Smooth muscle cell (in vitro differentiated cells): ENCODE data around the gene GPR176. TPM values are rescaled to one million over a fixed set of nuclear protein-coding genes. Genes with fewer than 3 reads are reported as not detected.

Experiments used
- DNase-seq: peaks from one replicate; lab custom pipeline; 2025; ENCODE audit not compliant: unreplicated experiment; lab: John Stamatoyannopoulos, UW
- H2AFZ ChIP-seq: fragments of 200-600 bp; sonication (generic); 2 replicates; pipeline ENCODE4 v1.6.0; 2016; ENCODE audit warnings: antibody characterized with exemption, low read depth, mild to moderate bottlenecking
- H3F3A ChIP-seq: fragments of 200-600 bp; sonication (generic); 2 replicates; pipeline ENCODE4 v1.6.0; 2017; ENCODE audit warnings: antibody characterized with exemption, low read depth
- H3K27ac ChIP-seq: fragments of 200-600 bp; sonication (generic); 2 replicates; pipeline ENCODE4 v1.5.1; 2016; ENCODE audit warnings: low read depth, mild to moderate bottlenecking
- H3K27me3 ChIP-seq: fragments of 200-600 bp; sonication (generic); 2 replicates; pipeline ENCODE4 v1.6.1; 2016; ENCODE audit warnings: low read depth, mild to moderate bottlenecking
- H3K36me3 ChIP-seq: fragments of 200-600 bp; sonication (generic); 2 replicates; pipeline ENCODE4 v1.5.1; 2016; ENCODE audit warnings: low read depth
- H3K4me1 ChIP-seq: fragments of 200-600 bp; sonication (generic); 2 replicates; pipeline ENCODE4 v1.5.1; 2016; ENCODE audit warnings: low read depth
- H3K4me2 ChIP-seq: fragments of 200-600 bp; sonication (generic); 2 replicates; pipeline ENCODE4 v1.6.0; 2016; ENCODE audit warnings: mild to moderate bottlenecking
- H3K4me3 ChIP-seq: fragments of 200-600 bp; sonication (generic); 2 replicates; pipeline ENCODE4 v1.5.1; 2016; ENCODE audit warnings: mild to moderate bottlenecking
- H3K79me2 ChIP-seq: fragments of 200-600 bp; sonication (generic); 2 replicates; pipeline ENCODE4 v1.6.0; 2016; ENCODE audit warnings: low read depth, mild to moderate bottlenecking
- H3K9ac ChIP-seq: fragments of 200-600 bp; sonication (generic); 2 replicates; pipeline ENCODE4 v1.6.0; 2016; ENCODE audit warnings: low read depth
- H3K9me3 ChIP-seq: fragments of 200-600 bp; sonication (generic); replicated peaks from 2 replicates; pipeline ENCODE4 v1.5.1; 2016; ENCODE audit warnings: low read depth
- H4K20me1 ChIP-seq: fragments of 200-600 bp; sonication (generic); 2 replicates; pipeline ENCODE4 v1.6.0; 2016; ENCODE audit warnings: low read depth
- CTCF ChIP-seq: fragments of 200-600 bp; sonication (generic); IDR thresholded peaks from 2 replicates; pipeline ENCODE4 v1.5.1; 2017; ENCODE audit warnings: borderline replicate concordance, mild to moderate bottlenecking, antibody characterized with exemption; ENCODE audit not compliant: insufficient read depth, poor library complexity, severe bottlenecking
- WGBS: methylation state at CpG from one replicate; pipeline ENCODE4 v1.1.7; 2016; ENCODE audit warnings: low lambda C conversion rate; 5-methylcytosine and 5-hydroxymethylcytosine counted together
- polyA plus RNA-seq: library from polyadenylated mRNA; unstranded; fragments of >200 nt; fragmentation: Nextera tagmentation; extraction: Ambion mirVana; gene quantifications from 2 replicates; pipeline ENCODE4 v1.2.1, GENCODE V29; 2016
- total RNA-seq: library from RNA; depleted of rRNA; stranded (reverse); fragments of >200 nt; gene quantifications from 2 replicates; pipeline ENCODE4 v1.2.3, GENCODE V29; 2014

GPR176 gene
- total and polyA plus RNA-seq, 2 experiments from 2014 or later, result 20.0 to 22.4 TPM

DNA sequence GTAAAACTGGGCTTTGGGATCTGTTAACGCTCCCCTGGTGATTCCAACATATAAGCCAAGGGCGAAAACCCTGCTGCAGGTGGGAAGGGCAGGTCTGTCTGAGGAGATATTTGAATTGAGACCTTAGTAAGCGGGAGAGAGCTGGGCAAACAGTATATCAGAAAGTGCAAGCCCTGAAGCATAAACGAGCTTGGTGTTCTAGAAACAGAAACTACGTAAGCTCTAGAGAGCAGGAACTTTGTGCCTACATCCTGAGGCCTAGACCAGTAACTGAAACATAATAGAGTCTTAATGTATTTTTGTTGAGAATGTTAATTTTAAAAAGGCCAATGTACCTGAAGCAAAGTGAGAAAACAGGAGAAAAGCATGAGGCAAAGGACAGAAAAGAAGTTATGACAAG is 74.5 kb downstream of the GPR176 start:
- no peaks in the 10 kb centered on the region for H3K79me2 ChIP-seq
- no peaks in the 10 kb centered on the region for H3F3A ChIP-seq
- no peaks in the 10 kb centered on the region for H3K9me3 ChIP-seq
- DNase-seq, result no peak
- H3K4me3 ChIP-seq, result no peak overlapping the region
- H4K20me1 ChIP-seq, result peaks cover 10% of the 10 kb centered on the region
- no peaks in the 10 kb centered on the region for H3K27me3 ChIP-seq
- H3K27ac ChIP-seq, result no peak overlapping the region
- no peak overlapping the region for H2AFZ ChIP-seq
- H3K4me2 ChIP-seq, result no peak overlapping the region
- no peak overlapping the region for H3K9ac ChIP-seq
- 94% methylated on average over 5 of the region's 5 CpGs for WGBS
- no peaks in the 10 kb centered on the region for H3K4me1 ChIP-seq
- no peaks in the 10 kb centered on the region for H3K36me3 ChIP-seq
- TF ChIP-seq CTCF, result no peak

GRCh38 chr15:39843565-39843964 is 76.5 kb downstream of the GPR176 start:
- H3K79me2 ChIP-seq, result no peaks in the 10 kb centered on the region
- H3K4me2 ChIP-seq, result no peak overlapping the region
- H3K27me3 ChIP-seq, result no peaks in the 10 kb centered on the region
- no peak overlapping the region for H3K9ac ChIP-seq
- TF ChIP-seq CTCF, result no peak
- DNase-seq, result no peak
- no peaks in the 10 kb centered on the region for H3K4me1 ChIP-seq
- H3K36me3 ChIP-seq, result no peaks in the 10 kb centered on the region
- H3F3A ChIP-seq, result no peaks in the 10 kb centered on the region
- peaks cover 10% of the 10 kb centered on the region for H4K20me1 ChIP-seq
- no peaks in the 10 kb centered on the region for H3K9me3 ChIP-seq
- WGBS, result 96% methylated on average over 2 of the region's 2 CpGs
- no peak overlapping the region for H3K27ac ChIP-seq
- no peak overlapping the region for H2AFZ ChIP-seq
- no peak overlapping the region for H3K4me3 ChIP-seq

DNA sequence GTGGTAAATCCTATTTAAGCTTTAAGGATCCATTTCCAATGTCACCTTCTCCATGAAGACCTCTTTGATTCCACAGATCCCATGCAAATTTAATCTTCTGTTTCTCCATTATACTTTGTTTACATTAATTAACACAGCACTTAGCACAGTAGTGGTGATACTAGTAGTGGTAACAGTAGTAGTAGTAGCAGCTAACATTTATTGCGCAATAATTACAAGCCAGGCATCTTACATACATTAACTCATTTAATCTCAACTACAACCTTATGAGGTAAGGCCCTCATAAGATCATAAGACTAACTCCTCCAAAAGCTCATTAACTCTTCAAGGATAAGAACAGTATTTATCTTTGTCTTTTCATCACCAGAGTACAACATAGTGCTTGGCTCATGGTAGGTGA is 82.6 kb downstream of the GPR176 start:
- Histone ChIP-seq H3K4me3 (no peak overlapping the region), H3K36me3 (no peaks in the 10 kb centered on the region), H3K9ac (no peak overlapping the region), H3K27ac (no peak overlapping the region), H2AFZ (no peak overlapping the region), H3F3A (no peaks in the 10 kb centered on the region), H3K27me3 (no peaks in the 10 kb centered on the region), H4K20me1 (peaks cover 6% of the 10 kb centered on the region), H3K9me3 (no peaks in the 10 kb centered on the region), H3K4me1 (peaks cover 9% of the 10 kb centered on the region), H3K79me2 (no peaks in the 10 kb centered on the region), H3K4me2 (no peak overlapping the region)
- 96% methylated on average over 1 of the region's 1 CpG for WGBS
- no peak for DNase-seq
- no peak for TF ChIP-seq CTCF

- H4K20me1 ChIP-seq, result peaks cover 6% of the 10 kb centered on the region
- 100% methylated on average over 2 of the region's 2 CpGs for WGBS
- no peak for TF ChIP-seq CTCF
Measured at GRCh38 chr15:39835550-39835949, 84.5 kb downstream of the GPR176 start.

More at GRCh38 chr15:39835550-39835949, 84.5 kb downstream of the GPR176 start:
- Histone ChIP-seq H3F3A (no peaks in the 10 kb centered on the region), H3K27ac (no peak overlapping the region), H3K9ac (no peak overlapping the region), H3K79me2 (no peaks in the 10 kb centered on the region), H3K27me3 (no peaks in the 10 kb centered on the region), H3K4me3 (no peak overlapping the region), H3K36me3 (no peaks in the 10 kb centered on the region), H2AFZ (no peak overlapping the region), H3K4me2 (no peak overlapping the region), H3K9me3 (no peaks in the 10 kb centered on the region), H3K4me1 (peaks cover 9% of the 10 kb centered on the region)
- DNase-seq, result no peak
